ENCODE measurements around the gene UBA5. TPM values are rescaled to one million over a fixed set of nuclear protein-coding genes. Genes with fewer than 3 reads are reported as not detected.
A peak's percentile ranks its signal among the peaks of the same experiment; 100 is the strongest.

The UBA5 gene
- total and polyA plus RNA-seq, 10 donors: 19.2 to 71.5 (median 46.5) TPM

- 0 to 93% (median 89%) methylated on average over 1 of the region's 1 CpG for WGBS, 5 donors
- Histone ChIP-seq H3K36me3 (no peaks in the 10 kb centered on the region), H3K9me3 (no peaks in the 10 kb centered on the region), H3K4me1 (peaks cover 0 to 22% (median 9%) of the 10 kb centered on the region in 6 donors), H3K27me3 (replicated peaks in 1 of 7) (no peaks in the 10 kb centered on the region), H3K4me3 (no peak overlapping the region), H3K27ac (no peak overlapping the region)
- no peak for DNase-seq
- TF ChIP-seq CTCF (IDR thresholded peaks at IDR 0.05 in 8 of 11, conservative IDR thresholded peaks at IDR 0.05 in 3 of 11) (no peak), POLR2A (IDR thresholded peaks at IDR 0.05) (no peak), POLR2AphosphoS5 (IDR thresholded peaks at IDR 0.05) (no peak)
- intact Hi-C loops (cut with DNase I; ENCODE audit: low total_unique reads): no loop called here
Measured at GRCh38 chr3:132650153-132650552, 10.0 kb upstream of the UBA5 start.

- intact Hi-C loops (cut with DNase I; ENCODE audit: low total_unique reads): no loop called here
- H3K36me3 ChIP-seq: no peaks in the 10 kb centered on the region
- no peak overlapping the region for H3K27ac ChIP-seq
- no peaks in the 10 kb centered on the region for H3K27me3 ChIP-seq (replicated peaks in 1 of 7)
- TF ChIP-seq POLR2AphosphoS5 (IDR thresholded peaks at IDR 0.05) (no peak), CTCF (IDR thresholded peaks at IDR 0.05 in 8 of 11, conservative IDR thresholded peaks at IDR 0.05 in 3 of 11) (no peak), POLR2A (IDR thresholded peaks at IDR 0.05) (no peak)
- H3K4me1 ChIP-seq: peaks cover 0 to 41% (median 15%) of the 10 kb centered on the region in 6 donors
- WGBS, 5 donors: 88 to 96% (median 89%) methylated on average over 1 of the region's 1 CpG
- no peak overlapping the region for H3K4me3 ChIP-seq
- no peaks in the 10 kb centered on the region for H3K9me3 ChIP-seq
- DNase-seq: no peak
Measured at GRCh38 chr3:132652640-132653270, 7.4 kb upstream of the UBA5 start.

GRCh38 chr3:132654190-132654589 is 5.9 kb upstream of the UBA5 start:
- WGBS, 5 donors: 94 to 97% (median 96%) methylated on average over 2 of the region's 2 CpGs
- no peak for DNase-seq
- no peaks in the 10 kb centered on the region for H3K27me3 ChIP-seq (replicated peaks in 1 of 7)
- H3K4me1 ChIP-seq: peaks cover 9 to 55% (median 29%) of the 10 kb centered on the region in 6 donors
- TF ChIP-seq POLR2A (IDR thresholded peaks at IDR 0.05) (no peak), CTCF (IDR thresholded peaks at IDR 0.05 in 8 of 11, conservative IDR thresholded peaks at IDR 0.05 in 3 of 11) (no peak), POLR2AphosphoS5 (IDR thresholded peaks at IDR 0.05) (no peak)
- no peaks in the 10 kb centered on the region for H3K9me3 ChIP-seq
- no peaks in the 10 kb centered on the region for H3K36me3 ChIP-seq
- H3K27ac ChIP-seq: no peak overlapping the region
- intact Hi-C loops (cut with DNase I; ENCODE audit: low total_unique reads): no loop called here
- no peak overlapping the region for H3K4me3 ChIP-seq

GRCh38 chr3:132654721-132655120 is 5.4 kb upstream of the UBA5 start:
- WGBS, 5 donors: 91 to 96% (median 94%) methylated on average over 5 of the region's 5 CpGs
- intact Hi-C loops (cut with DNase I; ENCODE audit: low total_unique reads): no loop called here

More at GRCh38 chr3:132654721-132655120, 5.4 kb upstream of the UBA5 start:
- no peaks in the 10 kb centered on the region for H3K36me3 ChIP-seq
- no peak overlapping the region for H3K4me3 ChIP-seq
- peak overlapping the region in 1 of 8 donors; percentile 15 for H3K27ac ChIP-seq
- H3K9me3 ChIP-seq: no peaks in the 10 kb centered on the region
- H3K27me3 ChIP-seq (replicated peaks in 1 of 7): no peaks in the 10 kb centered on the region
- peaks cover 9 to 59% (median 31%) of the 10 kb centered on the region in 6 donors for H3K4me1 ChIP-seq
- no peak for DNase-seq
- no peak for TF ChIP-seq CTCF (IDR thresholded peaks at IDR 0.05 in 8 of 11, conservative IDR thresholded peaks at IDR 0.05 in 3 of 11)
- TF ChIP-seq POLR2A (IDR thresholded peaks at IDR 0.05): no peak
- TF ChIP-seq POLR2AphosphoS5 (IDR thresholded peaks at IDR 0.05): no peak

All from spleen (tissue), 11 donors.